Measurements from ENCODE around the gene CAPZB.

DNA sequence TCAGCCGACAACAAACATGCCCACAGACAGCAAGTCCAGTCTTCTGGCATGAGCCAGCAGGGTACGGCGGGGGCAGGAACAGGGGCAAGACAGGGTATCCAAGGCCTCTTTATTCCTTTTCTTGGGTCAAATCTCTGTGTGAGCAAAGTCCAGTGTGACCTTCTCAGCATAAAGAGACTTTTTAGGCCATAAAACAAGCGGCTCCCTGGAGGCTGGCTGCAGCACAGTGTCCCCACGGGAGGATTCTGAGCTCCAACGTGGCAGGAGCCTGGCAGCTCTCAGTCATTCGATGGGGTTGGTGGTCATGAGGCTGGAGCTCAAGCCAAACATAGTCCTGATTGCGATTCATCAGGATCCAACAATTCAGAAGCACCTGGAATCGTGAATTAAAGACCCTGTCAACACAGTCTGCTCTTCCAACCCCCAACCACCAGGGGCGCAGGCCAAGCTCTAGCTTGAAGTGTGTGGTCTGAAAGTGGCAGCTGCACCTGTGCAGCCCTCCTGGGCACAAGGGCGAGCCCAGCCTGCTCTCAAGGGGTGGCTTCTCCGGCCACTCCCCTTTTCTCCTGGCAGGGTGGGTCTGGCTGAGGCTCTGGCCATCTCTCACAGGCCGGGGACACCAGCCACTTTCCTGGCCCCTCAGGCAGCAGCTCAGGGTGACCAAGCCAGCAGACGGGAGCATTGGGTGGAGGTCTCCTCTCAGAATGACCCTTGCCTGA lies 111.1 kb downstream of the CAPZB start:
- TF ChIP-seq, protein P1, sequence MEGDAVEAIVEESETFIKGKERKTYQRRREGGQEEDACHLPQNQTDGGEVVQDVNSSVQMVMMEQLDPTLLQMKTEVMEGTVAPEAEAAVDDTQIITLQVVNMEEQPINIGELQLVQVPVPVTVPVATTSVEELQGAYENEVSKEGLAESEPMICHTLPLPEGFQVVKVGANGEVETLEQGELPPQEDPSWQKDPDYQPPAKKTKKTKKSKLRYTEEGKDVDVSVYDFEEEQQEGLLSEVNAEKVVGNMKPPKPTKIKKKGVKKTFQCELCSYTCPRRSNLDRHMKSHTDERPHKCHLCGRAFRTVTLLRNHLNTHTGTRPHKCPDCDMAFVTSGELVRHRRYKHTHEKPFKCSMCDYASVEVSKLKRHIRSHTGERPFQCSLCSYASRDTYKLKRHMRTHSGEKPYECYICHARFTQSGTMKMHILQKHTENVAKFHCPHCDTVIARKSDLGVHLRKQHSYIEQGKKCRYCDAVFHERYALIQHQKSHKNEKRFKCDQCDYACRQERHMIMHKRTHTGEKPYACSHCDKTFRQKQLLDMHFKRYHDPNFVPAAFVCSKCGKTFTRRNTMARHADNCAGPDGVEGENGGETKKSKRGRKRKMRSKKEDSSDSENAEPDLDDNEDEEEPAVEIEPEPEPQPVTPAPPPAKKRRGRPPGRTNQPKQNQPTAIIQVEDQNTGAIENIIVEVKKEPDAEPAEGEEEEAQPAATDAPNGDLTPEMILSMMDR (IDR thresholded peaks at IDR 0.05; ENCODE audit: low read length), result peak; percentile 61
- no peak for TF ChIP-seq EZH2 (IDR thresholded peaks at IDR 0.05; ENCODE audit: borderline replicate concordance, low read length)

Measured in OCI-LY1 (cell line).